GM21360 (cell line): Measurements from ENCODE around the gene SAP30L.

Experiments
- ATAC-seq: cut with Tn5 transposase; IDR thresholded peaks from one replicate; pipeline ENCODE4 v1.9.1; 2021; ENCODE audit warnings: mild to moderate bottlenecking, moderate library complexity; ENCODE audit not compliant: unreplicated experiment

SAP30L gene

GRCh38 chr5:154460172-154460571 lies 14.4 kb downstream of the SAP30L start:
- ATAC-seq = no peak

- no peak for ATAC-seq
These were observed 15.7 kb downstream of the SAP30L start for GRCh38 chr5:154461531-154461930.

GRCh38 chr5:154464438-154464837 lies 18.6 kb downstream of the SAP30L start:
- ATAC-seq = no peak

GRCh38 chr5:154465169-154465568 lies 19.4 kb downstream of the SAP30L start:
- no peak for ATAC-seq

- no peak for ATAC-seq
These were observed 20.4 kb downstream of the SAP30L start for GRCh38 chr5:154466147-154466546.

- ATAC-seq = no peak
These were observed 20.9 kb downstream of the SAP30L start for GRCh38 chr5:154466671-154467070.

- ATAC-seq = peak; percentile 92
These were observed 22.0 kb downstream of the SAP30L start for GRCh38 chr5:154467655-154468354.

- no peak for ATAC-seq
These were observed 24.3 kb downstream of the SAP30L start for GRCh38 chr5:154470137-154470536.

- ATAC-seq = no peak
These were observed 25.4 kb downstream of the SAP30L start for GRCh38 chr5:154470947-154471870.

GRCh38 chr5:154472871-154473580 lies 27.2 kb downstream of the SAP30L start:
- ATAC-seq = no peak

GRCh38 chr5:154473581-154474283 lies 27.9 kb downstream of the SAP30L start:
- no peak for ATAC-seq

- ATAC-seq = no peak
These were observed 28.9 kb downstream of the SAP30L start for GRCh38 chr5:154474396-154475334.

GRCh38 chr5:154475591-154476353 lies 30.0 kb downstream of the SAP30L start:
- ATAC-seq = no peak

- ATAC-seq = no peak
These were observed 30.8 kb downstream of the SAP30L start for GRCh38 chr5:154476354-154477205.

- ATAC-seq = no peak
These were observed 31.8 kb downstream of the SAP30L start for GRCh38 chr5:154477382-154478223.

- no peak for ATAC-seq
These were observed 32.4 kb downstream of the SAP30L start, which contains the start of gene HAND1 for GRCh38 chr5:154478224-154478565. Gene HAND1, minus strand, starts transcription at chr5:154478227. Its CDS starts 219 bp downstream, at chr5:154478008.

GRCh38 chr5:154478752-154479159 lies 33.0 kb downstream of the SAP30L start:
- no peak for ATAC-seq
